GM18861 (cell line): ENCODE results near the gene FAM161A.
"Not testable (repeated sequence)": the region's sequence is repeated elsewhere in the genome, so short reads cannot be mapped to it uniquely, and the experiment has no call there.

Experiments used
- ATAC-seq: cut with Tn5 transposase; IDR thresholded peaks from one replicate; pipeline ENCODE4 v1.9.1; 2021; ENCODE audit not compliant: unreplicated experiment

The FAM161A gene, protein sequence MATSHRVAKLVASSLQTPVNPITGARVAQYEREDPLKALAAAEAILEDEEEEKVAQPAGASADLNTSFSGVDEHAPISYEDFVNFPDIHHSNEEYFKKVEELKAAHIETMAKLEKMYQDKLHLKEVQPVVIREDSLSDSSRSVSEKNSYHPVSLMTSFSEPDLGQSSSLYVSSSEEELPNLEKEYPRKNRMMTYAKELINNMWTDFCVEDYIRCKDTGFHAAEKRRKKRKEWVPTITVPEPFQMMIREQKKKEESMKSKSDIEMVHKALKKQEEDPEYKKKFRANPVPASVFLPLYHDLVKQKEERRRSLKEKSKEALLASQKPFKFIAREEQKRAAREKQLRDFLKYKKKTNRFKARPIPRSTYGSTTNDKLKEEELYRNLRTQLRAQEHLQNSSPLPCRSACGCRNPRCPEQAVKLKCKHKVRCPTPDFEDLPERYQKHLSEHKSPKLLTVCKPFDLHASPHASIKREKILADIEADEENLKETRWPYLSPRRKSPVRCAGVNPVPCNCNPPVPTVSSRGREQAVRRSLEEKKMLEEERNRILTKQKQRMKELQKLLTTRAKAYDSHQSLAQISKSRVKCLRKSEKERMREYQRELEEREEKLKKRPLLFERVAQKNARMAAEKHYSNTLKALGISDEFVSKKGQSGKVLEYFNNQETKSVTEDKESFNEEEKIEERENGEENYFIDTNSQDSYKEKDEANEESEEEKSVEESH

DNA sequence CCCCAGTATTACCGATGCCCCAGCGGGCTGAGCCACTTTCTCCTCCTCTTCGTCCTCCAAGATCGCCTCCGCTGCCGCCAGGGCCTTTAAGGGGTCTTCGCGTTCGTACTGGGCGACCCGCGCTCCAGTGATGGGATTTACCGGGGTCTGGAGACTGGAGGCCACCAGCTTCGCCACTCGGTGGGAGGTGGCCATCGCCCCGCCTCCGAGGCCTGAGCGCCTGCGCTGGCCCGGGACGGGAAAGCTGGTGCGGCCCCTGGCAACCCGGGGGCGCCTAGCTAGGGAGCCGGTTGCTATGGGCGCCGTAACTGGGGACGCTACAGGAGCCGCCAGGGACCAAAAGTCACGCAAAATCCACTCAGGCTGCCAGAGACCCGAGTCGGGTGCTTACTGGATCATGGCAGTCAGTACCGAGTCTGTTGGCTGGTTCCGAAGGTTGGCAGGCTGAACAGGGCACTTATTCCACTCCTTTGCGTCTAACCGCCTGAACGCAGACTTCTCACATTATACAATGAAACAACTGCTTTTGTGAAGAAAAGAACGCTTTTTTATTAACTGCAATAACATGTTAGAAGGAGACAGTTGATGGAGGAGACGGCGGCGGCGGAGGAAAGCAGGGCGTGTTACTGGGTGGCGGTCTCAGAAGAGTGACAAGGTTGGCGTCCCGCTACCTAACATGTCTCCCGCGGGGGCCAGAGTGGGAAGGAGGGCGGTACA is at the start of gene FAM161A:
TSS of gene FAM161A (minus strand) at position 214 of the 717 bp plus-strand sequence. CDS start at position 195, 19 bp downstream.
- ATAC-seq = peak; percentile 69

DNA sequence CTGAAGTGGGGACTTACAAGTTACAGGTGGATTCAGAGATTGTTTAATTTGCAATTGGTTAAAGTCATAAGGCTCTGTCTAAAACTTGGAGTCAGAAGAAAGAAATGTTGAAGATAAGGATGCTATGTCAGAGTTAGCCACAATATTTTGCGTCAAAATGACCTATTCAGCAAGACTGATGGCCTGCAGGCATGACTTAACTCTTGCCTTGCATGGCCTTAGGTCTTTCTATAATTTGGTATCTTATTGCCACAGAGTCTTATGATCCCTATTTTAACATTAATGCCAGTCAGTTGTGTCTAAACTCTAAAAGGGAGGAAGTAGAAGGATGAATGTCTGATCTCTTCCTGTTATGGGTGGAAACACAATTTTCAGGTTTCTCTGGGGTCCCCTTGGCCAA is 46.4 kb upstream of the FAM161A start:
- no peak for ATAC-seq

DNA sequence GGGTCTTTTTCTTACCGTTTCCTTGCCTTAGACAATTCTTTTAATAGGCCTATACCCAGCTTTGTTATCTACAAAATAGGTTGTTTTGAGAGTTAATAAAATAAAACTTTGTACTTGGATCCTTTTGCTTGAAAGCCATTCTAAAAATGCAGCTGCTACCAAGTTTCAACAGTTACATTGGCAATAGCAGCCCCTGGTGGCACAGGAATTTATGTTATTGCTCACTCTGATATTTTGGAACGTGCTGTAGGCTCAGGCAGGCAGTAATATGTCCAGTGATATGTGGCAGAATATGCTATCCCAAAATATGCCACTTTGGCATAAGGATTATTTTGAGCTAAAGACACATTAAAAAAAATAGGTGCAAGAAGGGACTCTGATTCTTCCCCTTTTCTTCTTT is 45.0 kb upstream of the FAM161A start:
- ATAC-seq = no peak

DNA sequence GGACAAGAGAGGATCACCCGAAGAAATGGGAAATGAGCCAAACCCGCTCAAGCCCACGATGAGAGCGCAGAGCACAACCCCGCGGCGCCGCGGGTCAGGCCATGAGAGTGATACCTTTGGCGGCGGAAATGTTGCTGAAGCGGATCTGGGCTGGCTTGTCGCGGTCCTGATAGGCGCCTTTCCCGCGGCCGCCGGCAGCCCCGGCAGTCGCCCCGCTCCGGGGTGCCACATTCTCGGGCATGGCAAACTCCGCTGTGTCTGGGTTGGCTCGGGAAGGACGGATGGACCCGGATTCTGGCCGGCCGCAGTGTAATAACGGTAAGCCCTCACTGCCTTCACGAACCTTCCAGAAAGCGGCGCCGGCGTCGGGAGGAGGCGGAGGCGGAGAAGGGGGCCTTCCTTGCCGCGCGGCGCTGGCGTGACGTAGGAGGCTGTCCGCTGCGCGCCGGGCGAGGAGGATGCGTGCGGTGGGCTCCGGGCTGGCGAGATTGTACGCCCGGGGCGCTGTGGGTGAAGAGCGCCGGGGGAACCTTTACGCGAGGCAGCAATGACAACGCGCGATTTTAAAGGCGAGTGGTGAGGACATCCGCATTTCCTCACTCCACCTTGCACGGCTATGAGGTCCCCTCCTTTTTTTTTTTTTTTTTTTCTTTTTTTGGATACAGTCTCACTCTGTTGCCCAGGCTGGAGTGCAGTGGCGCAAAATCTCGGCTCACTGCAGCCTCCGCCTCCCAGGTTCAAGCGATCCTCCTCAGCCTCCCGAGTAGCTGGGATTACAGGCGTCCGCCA is 34.6 kb upstream of the FAM161A start, which contains the start of gene CCT4:
TSS of gene CCT4 (minus strand) at position 390 of the 789 bp plus-strand sequence. CDS start at position 241, 149 bp downstream.
- peak; percentile 78 for ATAC-seq

DNA sequence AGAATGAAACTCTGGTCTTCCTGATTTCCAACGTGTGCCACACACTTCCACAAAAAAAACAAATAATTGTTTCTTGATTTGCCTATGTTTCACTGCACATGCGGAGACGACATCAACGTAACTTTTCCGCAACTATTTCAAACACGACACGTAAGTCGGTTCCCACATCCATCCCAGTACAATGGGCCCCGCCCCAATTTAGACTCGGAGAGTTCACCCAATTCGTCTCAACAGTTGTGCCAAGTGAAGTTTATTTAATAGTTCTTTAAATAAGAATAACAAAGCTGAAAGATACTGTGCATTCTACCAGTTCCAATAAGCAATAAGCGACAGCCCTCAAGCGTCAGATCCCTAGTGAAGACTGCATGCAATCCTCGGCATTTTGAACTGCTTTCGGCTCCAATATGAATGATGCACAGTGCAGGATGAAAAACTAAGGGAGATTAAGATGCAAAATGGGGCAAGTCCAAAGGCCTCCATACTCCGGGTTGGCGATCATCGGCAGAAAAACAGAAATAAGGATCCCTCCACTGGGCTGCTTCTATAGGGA is 33.9 kb upstream of the FAM161A start:
- ATAC-seq = peak; percentile 13

DNA sequence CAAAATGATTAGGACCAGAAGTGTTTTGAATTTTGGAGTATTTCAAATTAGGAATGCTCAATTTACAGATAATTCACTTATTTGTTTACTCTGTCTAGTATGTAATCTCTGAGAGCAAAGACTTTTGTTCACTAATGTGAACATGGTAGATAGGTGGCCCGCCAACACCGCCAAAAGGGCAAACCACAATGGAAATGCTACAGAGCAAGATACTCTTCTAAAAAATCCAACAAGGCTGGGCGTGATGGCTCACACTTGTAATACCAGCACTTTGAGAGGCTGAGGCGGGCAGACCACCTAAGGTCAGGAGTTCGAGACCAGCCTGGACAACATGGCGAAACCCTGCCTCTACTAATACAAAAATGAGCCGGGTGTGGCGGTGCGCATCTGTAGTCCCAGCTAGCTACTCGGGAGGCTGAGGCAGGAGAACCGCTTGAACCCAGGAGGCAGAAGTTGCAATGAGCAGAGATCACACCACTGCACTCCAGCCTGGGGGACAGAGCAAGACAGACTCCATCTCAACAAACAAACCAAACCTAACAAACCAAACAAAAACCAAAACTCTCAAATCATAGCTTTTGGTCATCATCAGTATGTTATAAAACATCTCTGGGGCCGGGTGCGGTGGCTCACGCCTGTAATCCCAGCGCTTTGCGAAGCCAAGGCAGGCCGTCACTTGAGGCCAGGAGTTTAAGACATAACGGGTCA is 32.2 kb upstream of the FAM161A start:
- ATAC-seq = no peak

DNA sequence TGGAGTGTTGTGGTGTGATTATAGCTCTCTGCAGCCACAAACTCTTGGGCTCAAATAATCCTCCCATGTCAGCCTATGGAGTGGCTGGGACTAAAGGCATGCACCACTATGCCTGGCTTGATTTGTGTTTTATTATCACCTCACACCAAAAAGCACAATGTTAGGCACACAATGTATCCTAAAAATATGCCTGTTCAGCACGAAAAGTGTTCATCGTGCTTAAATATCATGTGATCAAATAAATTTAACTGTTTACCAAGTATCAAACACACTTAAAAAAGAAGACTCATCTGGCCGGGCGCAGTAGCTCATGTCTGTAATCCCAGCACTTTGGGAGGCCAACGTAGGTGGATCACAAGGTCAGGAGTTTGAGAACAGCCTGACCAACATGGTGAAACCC is 29.0 kb upstream of the FAM161A start:
- no peak for ATAC-seq

DNA sequence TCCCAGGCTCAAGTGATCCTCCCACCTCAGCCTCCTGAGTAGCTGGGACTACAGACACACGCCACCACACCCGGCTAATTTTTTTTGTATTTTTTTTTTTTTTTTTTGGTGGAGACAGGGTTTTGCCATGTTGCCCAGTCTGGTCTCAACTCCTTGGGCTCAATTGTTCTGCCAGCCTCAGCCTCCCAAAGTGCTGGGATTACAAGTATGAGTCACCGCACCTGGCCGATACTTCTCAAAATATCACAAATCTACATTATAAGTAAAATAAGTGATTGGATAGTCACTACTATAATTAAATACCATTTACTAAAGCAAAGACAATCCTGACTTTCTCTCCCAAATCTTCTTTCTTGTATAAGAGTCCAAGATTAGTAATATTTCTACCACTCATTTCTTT is 25.5 kb upstream of the FAM161A start:
- not testable (repeated sequence) for ATAC-seq

DNA sequence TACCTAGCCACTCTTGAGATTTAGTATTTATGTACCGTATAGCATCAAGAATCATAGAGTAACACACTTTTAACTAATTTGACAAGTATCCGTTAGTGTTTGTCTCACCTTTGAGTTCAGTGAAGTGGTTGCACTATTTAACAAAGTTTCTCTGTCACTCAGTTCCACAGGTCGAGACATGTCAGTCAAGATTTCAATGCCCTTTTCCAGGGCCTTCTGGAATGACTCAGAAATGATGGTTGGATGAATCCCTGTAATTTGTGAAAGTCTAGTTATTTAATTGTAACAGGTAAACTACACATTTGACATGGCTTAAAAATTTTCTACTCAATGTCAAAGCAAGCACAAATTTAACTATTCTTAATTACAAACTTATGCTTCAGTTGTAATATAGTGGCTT is 24.9 kb upstream of the FAM161A start:
- ATAC-seq = no peak

DNA sequence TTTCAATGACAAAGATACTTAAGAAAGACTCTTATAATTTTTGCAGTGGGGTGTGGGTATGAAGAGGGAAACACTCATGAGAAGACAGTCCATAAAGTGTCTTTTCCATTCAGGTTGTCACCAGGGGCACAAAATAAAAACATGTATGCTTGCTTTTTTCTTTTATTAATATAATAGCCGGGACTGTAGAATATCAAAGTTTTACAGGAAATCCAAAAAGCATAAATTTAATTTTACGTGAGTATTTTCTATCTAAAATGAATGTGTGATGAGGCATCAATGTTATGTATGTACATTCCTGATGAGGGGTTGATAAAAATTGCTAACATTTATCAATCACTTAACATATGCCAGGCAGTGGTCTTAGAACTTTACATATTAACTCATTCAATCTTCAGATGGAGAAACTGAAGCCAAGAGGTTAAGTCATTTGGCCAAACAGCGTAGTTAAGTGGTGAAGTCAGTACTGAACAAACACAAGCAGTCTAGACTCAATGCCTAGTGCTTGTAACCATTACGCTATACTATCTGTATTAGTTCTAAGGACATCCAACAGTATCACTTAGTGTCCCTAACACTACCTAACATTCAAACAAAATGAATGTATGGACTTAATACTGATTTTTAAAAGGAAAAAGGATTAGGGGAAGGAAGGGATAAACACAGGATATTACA is 23.8 kb upstream of the FAM161A start:
- no peak for ATAC-seq

DNA sequence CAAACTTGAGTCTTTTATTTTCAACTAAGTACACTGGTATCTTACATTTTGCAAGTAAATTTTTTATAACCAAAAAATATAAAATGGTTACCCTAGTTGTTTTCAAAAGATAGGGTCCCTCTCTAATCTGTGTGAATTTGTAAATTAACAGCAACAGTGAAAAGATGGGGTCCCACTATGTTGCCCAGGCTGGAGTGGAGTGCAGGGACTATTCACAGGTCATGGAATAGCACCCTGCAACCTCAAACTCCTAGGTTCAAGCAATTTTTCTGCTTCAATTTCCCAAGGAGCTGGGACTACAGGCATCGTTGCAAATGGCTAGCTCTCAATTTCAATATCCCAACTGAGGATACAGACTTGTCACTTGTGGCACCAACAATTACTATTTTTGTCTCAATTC is 22.5 kb upstream of the FAM161A start:
- no peak for ATAC-seq

DNA sequence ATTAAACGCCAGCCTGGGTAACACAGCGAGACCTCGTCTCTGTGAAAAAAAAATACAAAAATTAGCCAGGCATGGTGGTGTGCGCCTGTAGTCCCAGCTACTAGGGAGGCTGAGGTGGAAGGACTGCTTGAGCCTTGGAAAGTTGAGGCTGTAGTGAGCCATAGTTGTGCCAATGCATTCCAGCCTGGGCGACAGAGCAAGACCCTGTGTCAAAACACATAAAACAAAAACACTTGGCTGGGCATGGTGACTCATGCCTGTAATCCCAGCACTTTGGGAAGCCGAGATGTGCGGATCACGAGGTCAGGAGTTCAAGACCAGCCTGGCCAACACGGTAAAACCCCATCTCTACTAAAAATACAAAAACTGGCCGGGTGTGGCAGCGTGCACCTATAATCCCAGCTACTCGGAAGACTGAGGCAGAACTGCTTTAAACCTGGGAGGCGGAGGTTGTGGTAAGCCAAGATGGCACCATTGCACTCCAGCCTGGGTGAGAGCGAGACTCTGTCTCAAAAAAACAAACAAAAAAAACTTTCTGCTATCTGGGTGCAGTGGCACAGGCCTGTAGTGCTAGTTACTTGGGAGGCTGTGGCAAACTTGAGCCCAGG is 12.7 kb upstream of the FAM161A start:
- not testable (repeated sequence) for ATAC-seq

DNA sequence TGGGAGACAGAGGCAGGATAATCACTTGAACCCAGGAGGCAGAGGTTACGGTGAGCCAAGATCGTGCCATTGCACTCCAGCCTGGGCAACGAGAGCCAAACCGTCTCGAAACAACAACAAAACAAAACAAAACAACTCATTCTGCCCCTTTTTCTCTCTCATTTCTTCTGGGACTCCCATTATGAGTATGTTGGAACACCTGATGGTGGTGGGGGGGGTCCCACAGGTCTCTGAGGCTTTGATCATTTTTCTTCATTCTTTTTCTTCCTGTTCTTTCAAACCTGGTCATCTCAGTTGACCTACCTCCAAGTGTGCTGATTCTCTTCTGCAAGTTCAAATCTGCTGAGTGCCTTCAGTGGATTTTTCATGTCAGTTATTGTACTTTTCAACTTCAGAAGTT is 8.2 kb upstream of the FAM161A start:
- no peak for ATAC-seq

DNA sequence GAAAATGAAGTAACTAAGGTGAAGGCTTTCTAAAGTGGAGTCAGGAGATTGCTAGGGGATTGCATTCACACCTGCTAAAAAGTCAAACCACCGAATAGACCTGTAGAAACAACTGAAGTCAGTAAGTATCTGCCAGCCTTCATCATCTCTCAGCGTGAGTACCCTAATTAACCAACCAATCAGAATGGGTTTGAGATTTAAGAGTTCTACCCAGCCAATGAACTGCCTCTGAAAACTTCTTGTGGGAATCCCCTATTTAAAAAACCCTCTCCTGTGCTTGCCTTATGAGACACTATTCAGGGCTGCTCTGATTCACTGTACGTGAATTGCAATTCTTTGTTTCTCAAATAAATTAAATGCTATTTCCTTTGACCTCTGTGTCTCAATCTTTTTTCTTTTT is 3.4 kb upstream of the FAM161A start:
- no peak for ATAC-seq

DNA sequence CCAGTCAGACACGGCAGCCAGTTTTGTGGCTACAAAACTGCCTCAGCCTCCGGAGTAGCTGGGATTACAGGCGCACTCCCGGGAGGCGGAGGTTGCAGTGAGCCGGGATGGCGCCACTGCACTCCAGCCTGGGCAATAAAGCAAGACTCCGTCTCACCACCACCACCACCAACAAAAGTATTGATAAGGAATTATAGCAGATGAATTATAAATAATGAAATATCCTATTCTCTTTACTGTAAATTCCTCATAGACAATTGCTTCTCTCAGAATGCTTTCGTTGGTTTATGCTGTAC is 1.4 kb upstream of the FAM161A start:
- no peak for ATAC-seq

DNA sequence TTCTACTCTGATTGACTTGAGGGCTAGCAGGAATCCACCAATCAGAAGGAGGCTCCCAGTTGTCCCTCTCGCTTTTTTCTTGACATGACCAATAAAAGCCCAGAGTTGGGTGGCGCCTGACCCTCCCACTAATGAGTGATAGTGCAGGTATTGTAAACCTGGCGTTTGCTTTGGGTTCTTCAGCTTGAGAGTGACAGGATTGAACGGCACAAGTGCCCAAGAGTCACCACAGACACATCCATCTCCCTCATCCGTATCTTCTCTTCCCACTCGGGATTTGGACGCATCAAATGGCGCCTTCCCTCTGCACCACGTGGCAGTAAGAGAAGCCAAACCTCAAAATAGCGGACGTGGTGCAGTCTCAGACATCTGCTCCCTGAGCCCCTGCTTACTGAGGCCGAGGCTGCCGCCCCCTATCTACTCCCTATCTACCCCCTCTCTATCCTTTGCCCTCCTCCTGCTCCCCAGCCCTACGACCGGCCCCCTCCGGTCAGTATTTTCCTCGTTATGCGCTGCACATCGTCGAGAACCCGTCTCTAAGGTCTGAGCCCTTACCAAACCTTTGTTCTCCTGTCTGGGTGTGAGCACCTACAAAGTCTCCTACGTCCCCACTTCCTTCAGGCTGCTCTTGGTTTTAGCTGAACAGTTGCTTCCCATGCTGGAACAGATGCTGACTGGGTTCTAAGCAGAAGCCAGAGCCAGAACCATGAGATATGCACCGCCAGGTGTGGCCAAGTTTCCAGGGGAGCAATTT is 881 bp upstream of the FAM161A start:
- peak; percentile 83 for ATAC-seq

DNA sequence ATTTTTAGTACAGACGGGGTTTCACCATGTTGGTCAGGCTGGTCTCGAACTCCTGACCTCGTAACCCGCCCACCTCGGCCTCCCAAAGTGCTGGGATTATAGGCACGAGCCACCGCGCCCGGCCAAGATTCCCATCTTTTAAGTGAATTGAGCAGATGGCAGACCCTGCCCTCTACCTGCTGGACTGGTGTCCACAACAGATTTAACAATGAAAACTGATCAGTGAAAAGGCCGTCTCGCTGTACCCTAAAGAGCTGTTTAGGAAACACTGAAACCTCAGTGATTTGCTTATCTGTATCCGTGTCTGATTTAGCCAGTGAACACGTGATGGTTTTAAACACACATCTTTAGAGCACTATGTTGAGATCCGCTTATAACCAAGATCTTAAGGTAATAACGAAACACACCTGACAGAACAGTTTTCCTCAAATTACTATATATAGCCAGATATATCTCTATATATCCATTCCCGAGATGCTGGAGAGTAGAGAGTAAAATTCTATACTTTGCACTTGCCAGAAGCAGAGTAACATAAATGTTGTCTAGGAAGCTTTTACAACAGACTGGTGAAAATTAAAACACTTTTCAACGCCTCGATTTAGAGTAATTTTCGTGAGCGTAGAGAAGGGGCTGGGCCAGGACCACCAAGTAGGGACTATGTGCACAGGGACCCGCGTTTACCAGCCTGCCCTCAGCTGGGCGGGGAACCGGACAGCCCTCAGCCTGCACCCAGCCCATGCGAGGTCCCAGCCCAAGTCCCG is 594 bp downstream of the FAM161A start:
- ATAC-seq = peak; percentile 48

DNA sequence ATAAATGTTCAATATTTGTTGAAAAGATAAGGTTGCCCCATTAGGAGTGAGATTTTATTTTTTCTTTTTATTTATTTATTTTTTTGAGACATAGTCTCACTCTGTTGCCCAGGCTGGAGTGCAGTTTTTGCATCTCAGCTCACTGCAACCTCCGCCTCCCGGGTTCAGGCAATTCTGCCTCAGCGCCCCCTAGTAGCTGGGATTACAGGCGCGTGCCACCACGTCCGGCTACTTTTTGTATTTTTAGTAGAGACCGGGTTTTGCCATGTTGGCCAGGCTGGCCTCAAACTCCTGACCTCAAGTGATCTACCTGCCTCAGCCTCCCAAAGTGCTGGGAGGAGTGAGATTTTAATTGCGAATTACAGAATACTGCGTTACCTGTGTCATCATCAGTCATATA is 2.6 kb downstream of the FAM161A start:
- ATAC-seq = not testable (repeated sequence)
